Hippocampal formation (tissue), 2 donors: ENCODE data around the gene TFF3.

Source experiments
- DNase-seq, 2 donors: peaks; one replicate each; lab custom pipeline; 2025; lab: John Stamatoyannopoulos, UW

The TFF3 gene

DNA sequence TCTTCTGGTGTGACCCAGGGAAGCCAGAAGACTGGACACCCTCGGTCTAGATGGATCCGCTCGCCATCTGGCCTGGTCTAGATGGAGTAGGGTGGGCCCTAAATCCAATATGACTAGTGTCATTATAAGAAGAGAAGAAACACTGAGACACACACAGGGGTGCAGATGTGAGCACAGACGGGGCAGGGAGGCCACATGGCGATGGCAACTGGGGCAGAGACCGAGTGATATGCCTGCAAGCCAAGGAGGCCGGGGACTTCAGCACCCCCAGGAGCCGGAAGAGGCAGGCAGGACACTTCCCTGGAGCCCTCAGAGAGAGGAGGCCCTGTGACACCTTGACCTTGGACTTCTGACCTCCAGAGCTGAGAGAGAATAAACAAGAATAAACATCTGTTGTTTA lies 5.6 kb upstream of the TFF3 start:
- DNase-seq = no peak

DNA sequence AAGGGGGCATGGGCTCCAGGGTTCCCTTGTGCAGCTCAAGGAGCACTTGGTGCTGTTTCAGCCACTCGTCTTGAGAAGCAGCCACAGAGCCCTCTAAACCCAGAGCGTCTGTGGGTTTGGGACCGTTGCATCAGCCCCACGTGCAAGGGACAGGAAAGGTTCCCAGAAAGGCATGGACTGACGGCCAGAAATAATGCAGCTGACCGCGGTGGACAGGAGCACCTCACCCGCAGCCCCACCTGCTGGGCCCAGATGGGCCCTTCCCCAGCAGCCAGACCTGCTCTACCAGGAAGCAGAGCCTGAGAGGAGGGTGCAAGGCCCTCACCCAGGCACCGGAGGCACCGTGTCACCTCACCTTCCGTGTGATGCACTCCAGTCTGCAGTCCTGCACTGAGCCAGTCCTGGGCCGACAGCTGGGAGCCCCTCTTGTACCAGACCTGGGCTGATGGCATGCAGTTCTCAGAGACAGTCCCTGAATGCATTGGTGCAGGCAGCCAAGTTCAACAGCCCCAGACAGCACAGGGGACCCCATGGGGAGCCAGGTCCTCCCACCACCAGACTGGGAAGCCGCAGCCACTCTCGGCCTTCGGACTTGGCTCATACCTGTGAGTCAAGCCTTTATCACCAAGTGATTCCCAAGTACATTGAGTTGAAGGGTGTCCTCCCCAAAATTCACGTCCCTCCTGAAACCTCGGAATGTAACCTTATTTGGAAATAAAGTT lies 4.8 kb upstream of the TFF3 start:
- no peak for DNase-seq

DNA sequence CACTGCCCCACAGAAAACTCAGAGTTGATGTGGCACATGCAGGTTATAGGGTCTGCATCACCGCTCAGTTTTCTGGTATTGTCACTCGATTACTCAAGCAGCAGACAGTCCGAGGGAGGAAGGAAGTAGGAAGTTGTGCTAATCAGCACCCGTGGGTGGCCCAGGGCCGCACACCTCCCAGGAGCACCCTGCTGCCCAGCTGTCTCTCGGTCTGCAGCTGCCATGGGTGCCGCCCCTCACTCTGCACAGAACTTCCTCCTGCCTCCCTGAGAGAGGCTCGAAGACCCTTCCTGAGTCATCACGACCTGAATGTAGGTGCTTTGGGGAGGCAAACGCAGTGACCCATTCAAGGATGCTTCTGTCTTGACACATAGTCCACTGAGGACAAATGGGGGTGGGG lies 4.2 kb upstream of the TFF3 start:
- no peak for DNase-seq

DNA sequence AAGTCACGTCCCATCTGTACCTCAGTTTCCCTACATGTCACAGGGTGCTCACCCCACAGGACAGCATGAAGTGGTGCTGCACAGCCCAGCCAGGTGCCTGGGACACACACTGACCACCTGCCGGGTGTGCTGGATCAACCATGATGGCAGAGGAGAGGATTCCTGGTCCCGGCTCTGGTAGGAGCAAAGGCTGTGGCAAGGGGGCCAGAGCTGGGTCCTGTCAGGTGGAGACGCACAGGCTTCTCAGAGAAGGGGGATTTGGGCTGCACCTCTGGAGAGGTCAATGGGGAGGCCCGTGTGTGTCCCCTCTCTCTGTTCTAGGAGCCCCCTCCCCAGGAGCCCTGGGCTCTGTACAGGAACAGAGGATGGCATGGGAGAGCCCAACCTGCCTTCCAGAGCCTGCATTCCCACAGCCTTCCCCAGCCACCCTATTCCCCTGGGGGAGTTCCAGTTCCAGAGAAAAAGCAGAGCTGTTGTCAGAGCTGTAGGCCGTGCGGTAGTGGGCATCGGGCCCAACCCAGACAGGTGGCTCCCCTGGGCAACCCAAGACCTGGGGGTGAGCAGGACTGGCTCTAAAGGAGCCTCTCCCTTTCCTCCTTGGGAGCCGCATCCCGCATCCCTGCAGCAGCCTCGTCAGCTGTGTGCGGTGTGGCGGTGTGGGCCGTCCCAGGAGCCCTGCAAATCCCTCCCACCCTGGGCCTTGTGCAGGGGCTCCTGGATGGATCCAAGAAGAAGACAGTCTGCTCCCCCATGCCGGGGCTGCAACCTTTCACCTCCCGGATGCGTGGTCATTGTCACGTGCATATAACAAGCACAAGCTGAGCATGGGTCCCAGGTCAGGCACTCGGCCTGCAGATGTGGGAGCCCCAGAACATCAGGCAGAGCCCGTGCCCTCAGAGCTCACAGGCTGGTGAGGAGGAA lies 2.9 kb upstream of the TFF3 start:
- DNase-seq = no peak

DNA sequence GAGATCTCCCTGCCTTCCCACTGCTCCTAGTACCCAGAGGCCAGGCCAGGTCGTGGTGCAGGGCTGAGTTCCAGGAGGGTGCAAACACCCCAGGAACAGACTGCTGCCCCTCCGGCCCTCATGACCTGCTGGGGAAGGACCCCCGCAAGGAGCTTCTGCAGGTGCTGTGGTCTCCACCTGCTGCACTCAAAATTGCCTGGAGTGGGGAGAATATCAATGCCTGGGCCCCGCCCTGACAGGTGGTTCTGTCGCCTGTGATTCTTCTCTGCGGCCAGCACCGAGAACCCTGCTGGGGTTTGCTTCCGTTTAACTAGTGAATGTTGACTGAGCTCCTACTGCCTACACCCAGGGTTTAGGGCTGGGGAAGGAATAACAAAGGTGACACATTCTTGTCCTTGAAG lies 2.1 kb upstream of the TFF3 start:
- no peak for DNase-seq

DNA sequence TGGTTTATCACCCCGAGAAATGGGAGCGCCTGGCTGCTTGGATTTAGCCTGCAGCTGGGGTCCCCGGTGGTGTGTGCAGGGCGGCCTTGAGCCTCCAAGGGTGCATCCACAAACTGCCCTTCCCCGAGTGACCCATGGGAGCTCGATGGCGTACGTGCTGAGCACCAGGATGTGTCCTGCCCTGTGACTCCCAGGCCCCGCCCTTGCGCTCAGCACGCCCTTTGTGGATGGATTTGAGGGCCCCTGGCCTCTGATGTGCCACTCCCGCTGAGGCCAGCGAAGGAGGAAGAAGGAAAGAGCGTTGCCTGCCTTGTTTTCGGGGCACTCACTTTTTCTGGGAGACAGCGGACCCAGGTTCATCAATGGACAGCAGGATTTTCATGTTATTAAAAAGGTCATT lies 1.7 kb upstream of the TFF3 start:
- DNase-seq = no peak

DNA sequence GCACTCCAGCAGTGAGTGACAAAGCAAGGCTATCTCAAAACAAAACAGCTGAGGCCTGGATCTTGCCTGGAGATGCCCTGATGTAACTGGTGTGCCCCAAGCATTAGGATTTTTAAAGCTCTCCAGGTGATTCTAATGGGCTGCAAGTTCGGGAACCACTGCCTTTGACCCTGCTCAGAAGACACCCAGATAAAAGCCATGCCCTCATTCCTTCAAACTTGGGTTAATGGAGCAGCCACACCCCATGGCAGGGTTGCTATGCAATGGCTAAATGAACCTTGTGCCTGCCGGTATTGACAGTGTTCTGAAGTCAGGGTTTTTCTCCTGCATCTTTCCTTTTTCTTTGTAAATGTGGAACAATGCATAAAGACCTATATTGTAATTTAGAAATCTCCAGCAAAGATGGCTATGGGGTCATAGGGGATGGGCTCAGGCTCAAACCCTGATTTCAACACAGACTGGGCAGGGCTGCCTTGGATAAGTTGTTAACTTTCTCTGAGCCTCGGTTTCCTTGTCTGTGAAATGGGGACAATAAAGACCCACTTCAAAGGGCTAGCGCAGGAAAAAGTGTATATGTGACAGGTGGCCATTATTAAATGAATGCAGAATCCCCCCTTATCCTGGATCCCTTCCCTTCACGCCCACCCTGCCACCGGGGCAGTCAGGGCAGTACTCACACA lies 453 bp downstream of the TFF3 start:
- DNase-seq = no peak

DNA sequence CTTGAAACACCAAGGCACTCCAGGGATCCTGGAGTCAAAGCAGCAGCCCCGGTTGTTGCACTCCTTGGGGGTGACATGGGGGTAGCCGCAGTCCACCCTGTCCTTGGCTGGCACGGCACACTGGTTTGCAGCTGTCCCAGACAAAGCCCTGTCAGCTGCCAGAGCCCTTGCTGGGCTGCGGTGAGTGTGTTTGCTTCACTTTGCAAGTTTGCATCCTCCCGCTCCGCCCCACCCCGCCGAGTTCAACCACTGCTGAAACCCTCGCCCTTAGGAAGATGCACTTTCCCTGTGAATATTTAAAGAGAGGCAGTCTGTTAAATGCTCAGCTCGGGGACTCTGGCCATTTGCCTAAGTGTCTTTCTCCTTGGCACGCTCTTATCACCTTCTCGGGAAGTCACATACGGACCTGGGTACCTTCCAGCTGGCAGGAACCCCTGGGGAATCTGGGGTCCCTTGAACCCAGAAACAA lies 1.7 kb downstream of the TFF3 start:
- no peak for DNase-seq

DNA sequence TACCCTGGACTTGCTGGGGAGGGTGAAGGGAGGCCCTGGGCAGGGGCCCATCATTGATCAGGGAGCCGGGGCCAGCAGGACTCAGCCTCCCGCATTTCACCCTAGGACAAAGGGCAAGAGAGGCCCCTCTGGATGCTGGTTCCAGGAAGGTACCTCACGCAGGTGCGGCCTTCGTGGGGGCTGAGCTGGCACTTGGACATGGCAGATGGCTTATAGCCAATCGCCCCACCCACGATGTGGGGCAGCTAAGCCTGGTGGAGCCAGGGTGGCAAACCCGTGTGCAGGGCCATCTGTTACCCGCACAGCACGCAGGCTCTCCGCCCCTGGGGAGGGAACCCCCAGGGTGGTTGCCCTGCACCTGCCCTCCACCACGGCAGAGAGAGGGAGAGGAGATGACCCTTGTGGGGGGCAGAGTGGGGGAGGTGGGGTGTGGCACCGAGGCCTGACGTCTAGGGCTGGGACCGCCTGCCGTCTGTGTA lies 2.5 kb downstream of the TFF3 start:
- DNase-seq = no peak

DNA sequence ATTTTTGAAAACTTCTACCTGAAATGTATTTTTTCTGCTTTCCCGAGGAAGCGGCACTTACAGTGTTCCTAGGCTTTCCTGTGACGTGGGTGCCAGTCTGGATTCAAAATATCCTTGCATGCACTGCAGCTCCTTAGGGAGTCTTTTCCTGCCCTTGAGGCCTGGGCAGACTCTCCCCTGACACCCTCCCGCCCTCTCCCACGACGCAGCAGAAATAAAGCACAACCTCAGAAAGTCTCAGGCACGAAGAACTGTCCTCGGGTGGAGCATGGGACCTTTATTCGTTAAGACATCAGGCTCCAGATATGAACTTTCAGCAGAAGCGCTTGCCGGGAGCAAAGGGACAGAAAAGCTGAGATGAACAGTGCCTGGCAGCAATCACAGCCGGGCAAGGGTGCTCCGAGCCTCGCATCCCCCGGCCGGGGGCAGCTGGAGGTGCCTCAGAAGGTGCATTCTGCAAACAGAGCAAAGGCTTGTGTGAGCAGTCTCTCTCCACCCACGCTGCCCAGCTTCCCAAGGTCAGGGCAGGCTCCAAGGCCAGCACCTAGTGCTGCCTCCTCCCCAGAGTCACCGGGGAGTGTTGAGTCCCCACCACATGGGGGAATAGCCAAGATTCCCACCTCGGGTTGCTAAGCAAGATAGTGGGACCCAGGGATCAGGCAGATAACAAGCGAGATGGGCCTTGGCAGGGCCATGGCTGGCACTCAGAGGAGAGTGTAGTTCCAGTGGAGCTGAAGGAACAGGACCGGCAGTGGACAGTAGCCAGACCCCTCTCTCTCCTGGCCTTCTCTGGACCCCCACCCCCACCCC lies 3.2 kb downstream of the TFF3 start:
- DNase-seq = no peak

DNA sequence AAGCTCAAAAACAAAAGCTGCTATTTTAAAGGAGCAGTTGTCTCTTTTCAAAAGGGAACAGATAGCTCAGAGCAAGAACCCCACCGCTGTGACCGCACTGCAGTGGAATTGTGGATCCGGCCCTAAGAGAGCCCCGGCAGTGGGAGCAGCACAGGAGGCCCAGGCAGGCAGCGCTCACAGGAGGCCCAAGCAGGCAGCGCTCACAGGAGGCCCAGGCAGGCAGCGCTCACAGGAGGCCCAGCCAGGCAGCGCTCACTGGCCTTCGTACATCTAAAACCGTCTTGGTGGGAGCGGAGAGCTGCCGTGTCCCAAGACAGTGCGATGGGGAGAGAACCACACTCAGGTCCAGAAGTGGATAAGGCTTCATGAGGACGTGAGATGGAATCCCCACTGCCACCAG lies 4.0 kb downstream of the TFF3 start:
- no peak for DNase-seq

DNA sequence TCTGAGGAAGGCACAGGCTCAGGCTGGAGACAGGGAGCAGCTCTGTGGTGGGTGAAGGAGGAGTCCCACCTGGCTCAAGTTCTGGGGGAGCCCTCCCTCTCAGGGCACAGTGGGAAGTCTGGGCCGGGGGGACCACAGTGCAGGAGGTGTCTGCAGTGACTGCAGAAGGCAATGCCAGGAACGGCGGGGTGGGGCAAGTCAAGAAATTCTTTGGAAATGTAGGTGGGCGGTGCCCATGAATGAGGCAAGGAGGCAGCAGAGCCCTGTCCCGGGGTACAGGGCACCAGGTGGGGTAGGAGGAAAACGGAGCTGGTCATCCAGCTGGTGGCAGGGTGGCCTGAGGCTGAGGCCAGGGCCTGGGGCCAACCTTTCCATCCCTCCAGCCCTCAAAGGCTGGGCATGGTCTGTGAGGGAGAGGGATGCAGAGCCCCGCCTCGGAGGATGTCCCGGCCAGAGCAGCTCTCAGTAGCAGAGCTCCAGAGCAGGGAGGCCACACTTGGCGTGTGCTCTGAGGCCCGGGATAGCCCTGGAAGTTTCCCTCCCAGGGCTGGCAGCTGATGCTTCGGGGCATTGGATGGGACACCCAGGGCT lies 4.7 kb downstream of the TFF3 start:
- no peak for DNase-seq

DNA sequence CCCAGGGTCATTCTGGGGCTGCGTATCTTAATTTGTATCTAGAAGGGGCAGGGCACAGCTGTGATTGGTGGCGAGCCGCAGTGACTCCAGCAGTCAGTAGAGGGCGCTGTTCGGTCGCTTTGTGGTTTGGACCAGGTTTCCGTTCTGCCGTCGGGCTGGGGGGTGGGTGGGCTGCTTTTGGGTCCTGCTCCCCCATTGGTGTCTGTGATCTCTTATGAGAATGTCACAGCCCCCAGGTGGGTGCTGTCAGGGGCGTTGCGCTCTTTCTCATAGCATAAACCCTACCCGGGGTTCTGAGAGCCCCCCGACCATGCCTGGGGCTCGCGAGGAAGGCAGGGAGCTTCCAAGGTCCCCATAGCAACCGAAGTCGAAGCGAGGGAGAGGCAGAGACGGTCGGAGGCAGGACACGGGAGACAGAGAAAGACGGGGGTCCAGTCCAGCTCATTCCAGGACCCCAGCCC lies 5.4 kb downstream of the TFF3 start:
- peak in 1 of 2 donors; percentile 43 for DNase-seq

DNA sequence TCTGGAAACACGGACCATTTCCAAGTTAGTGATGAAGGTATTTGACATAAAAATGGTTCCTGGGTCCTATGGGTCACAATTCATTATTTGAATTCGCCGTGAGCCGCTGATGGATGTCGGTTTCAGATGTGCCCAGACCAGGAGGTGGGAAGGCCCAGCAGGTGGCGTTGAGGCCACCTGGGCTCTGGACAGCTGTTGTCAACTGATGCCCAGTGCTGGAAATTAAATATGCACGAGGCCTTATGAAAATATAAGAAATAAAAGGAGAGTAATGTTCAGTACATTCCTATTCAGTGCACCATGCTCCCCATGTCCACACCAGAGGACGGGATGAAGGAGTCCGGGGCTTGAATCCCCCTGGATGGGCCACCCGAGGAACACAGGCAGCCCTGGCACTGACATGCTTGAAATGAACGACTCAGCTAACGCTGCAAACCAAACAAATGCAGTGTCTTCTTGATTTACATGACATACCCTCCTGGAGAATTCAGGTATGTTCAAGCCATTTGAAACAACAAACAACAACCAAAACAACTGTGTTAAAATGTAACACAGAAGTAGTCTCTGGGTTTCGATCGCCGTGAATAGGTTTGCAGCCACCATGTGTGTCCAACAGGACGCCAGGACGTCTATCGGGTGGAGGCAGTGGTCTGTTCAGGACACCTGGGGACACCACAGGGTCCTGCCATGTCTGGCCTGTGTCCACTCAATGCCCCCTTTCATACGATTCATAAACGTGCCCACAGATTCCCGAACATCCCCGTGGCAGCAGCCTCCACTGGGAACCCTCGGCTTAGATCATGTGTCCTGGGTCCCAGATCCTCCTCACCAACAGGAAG lies 6.1 kb downstream of the TFF3 start:
- DNase-seq = no peak

DNA sequence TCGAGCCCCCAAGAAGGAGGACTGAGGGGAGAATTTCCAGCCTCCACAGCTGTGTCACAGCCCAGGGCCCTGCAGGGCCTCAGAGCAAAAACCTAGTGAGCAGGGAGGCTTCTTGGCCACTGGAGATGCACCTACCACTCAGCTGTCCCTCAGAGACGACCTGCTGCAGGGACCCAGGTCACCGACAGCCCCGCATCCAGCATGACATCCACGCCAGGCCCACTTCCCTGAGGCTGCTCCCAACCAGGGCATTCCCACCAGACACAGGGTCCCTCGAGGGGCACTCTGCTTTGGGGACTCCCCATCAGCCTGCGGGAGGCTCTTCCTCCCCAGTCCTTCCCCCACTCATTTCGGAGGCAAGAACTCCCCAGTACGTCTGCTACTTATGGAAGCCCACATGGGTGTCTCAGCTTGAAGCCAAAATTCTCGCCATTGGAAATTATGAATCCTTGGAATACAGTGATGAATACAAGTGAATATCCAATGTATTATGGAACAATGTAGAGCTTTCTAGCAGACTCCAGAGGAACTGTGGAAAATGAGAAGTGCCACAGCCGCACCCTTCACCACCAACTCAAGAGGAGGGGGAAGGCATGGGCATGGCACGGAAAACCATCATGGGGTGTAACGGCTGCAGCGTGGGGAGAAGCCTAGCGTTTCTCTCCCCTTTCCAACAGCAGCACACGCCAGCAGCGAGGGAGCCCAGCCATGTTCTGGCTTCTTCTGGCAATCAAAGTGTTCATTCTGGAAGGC lies 6.9 kb downstream of the TFF3 start:
- no peak for DNase-seq

DNA sequence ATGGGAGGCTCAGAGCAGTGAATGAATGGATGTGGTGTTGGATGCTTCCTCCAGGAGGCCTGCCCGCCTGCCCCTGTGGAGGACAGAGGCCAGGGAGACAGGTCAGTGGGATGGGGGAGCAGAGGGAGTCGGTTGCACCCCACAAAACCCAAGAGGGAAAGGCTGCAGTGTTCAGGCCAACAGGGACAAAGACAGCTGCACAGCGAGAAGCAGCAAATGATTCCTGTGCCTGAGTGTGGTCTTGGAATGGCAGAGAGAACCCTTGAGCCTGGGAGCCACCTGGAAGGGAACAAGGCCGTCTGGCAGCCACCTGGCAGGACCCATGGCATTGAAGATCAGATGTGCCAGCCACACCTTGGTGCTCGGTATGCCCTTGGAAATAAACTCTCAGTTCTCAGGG lies 8.1 kb downstream of the TFF3 start:
- DNase-seq = no peak

DNA sequence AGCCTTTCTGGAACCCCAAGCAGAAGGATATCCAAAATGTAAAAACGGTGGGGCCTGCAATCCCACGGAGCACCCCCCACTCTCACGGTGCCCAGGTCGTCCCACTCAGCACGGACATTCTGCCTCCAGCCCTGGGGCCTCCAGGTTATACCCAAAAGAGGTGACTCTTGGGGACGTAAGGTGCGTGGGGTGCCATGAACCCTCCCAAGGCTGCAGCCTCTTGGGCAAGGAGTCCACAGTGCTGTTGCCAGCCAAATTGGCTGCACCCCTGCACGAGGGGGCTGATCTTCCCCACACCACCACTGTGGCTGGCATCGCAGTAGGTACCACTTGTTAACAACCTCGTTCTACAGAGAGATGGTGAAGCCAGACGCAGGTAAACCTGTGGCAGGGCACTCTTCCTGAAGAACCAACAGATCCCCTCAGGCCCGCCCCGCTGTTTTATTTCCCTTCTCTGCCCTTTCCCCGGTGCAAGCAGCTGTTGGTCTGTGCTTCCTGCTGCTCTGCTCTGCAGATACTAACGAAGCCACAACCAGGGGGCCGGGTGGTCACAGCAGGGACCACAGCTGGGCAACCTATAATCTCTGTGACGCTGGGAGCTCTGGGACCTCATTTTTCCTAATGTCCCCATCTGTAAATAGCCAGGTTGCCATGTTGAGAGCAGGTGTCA lies 8.7 kb downstream of the TFF3 start:
- DNase-seq = no peak

DNA sequence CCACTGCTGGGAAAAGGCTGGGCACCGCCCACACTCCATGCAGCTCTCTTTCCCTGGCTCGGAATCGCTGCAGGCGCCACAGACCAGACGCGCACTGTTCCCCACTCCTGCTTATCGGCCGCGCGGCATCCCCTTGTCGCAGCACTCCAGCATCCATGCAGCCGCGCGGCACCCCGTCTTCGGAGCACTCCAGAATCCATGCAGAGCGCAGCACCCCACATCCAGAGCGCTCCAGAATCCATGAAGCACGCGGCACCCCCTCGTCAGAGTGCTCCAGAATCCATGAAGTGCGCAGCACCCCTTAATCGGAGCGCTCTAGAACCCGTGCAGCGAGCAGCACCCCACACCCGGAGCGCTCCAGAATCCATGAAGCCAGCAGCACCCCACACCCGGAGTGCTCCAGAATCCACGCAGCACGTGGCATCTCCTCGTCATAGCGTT lies 9.5 kb downstream of the TFF3 start:
- no peak for DNase-seq
